Mucosa of stomach (tissue), 1 donor: Measurements from ENCODE around the gene PTS.

Experiments
- H3K27me3 ChIP-seq: one replicate; pipeline ENCODE4 v1.7.0; 2013; ENCODE audit warnings: mild to moderate bottlenecking, low read length; ENCODE audit not compliant: control insufficient read depth, insufficient read depth
- H3K36me3 ChIP-seq: one replicate; pipeline ENCODE4 v1.7.0; 2013; ENCODE audit warnings: low read length; ENCODE audit not compliant: control insufficient read depth, insufficient read depth
- H3K4me1 ChIP-seq: one replicate; pipeline ENCODE4 v1.7.0; 2013; ENCODE audit warnings: mild to moderate bottlenecking, low read length; ENCODE audit not compliant: control insufficient read depth, insufficient read depth
- H3K4me3 ChIP-seq: one replicate; pipeline ENCODE4 v1.7.0; 2013; ENCODE audit warnings: low read length
- H3K9ac ChIP-seq: one replicate; pipeline ENCODE4 v1.7.0; 2013; ENCODE audit warnings: mild to moderate bottlenecking, low read length, moderate library complexity
- H3K9me3 ChIP-seq: one replicate; pipeline ENCODE4 v1.7.0; 2013; ENCODE audit warnings: mild to moderate bottlenecking, low read length, moderate library complexity; ENCODE audit not compliant: control insufficient read depth
- donor health status: Pancreatic carcinoma.

The PTS gene

DNA sequence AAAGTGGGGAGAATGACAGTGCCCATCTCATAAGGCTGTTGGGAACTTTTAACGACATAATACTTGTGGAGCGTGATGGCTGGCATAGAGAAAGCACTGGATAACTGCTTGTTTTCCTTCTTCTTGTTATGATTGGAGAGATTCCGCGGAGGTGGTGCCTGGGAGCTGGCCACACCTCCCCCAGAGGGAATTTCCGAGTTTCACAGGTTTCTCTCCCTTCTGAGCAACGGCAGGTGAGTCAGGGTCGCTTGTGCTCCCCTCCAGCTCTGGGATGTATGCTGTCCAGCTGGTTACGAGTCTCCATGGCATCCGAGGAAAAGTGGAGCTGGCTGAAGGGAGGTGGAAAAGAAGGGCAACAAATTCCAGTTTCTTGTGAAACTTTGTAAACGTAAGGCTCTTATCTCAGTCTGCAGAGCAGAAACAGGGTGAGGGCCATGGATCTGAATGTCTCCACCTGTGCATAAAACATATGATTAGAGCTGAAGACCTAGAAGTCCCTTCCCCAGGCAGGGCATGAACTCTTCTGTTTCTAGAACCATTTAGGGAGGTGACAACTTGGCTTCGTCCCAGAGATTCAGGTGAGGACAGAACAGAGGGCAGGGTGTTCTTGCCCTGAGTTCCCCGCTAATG, 44.4 kb downstream of the PTS start:
- no peak overlapping the region for H3K9ac ChIP-seq
- no peaks in the 10 kb centered on the region for H3K27me3 ChIP-seq
- no peaks in the 10 kb centered on the region for H3K36me3 ChIP-seq
- H3K4me1 ChIP-seq, result peaks cover 6% of the 10 kb centered on the region
- H3K4me3 ChIP-seq, result no peak overlapping the region
- no peaks in the 10 kb centered on the region for H3K9me3 ChIP-seq

DNA sequence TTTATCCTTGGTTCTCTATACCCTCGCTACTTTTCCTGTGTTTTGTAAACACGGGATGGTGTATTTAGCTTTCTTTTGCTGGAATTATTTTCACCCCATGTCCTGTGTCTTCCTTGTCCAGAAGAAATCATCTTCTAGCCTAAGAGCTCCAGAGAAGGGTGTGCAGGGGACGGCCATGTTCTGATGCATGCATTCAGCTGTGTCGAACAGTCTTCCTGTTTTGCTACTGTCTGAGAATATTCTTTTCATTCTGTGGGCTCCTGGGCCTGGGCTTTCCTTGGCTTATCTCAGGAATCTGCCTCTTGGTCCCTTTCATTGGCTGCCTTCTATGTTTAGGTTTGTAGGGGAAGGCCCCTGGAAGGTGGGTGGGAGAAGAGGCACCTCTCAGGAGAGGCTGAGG, 45.0 kb downstream of the PTS start:
- no peaks in the 10 kb centered on the region for H3K27me3 ChIP-seq
- H3K9ac ChIP-seq, result no peak overlapping the region
- no peak overlapping the region for H3K4me3 ChIP-seq

DNA sequence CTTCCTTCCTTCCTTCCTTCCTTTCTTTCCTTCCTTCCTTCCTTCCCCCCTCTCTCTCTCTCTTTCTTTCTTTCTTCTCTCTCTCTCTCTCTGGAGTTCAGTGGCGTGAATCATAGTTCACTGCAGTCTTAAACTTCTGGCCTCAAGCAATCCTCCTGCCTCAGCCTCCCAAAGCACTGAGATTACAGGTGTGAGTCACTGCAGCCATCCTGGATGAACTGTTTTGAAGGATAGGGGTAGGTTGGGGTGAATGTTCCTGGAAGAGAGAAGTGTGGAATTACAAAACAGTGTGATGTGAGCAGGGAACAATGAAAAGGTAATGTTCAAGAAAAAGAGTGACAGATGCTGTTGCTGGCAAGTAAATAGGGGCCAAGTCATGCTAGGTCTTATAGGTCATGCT, 46.8 kb downstream of the PTS start:
- no peak overlapping the region for H3K9ac ChIP-seq

More for the DNA sequence above, 45.0 kb downstream of the PTS start:
- Histone ChIP-seq H3K36me3 (no peaks in the 10 kb centered on the region), H3K4me1 (peaks cover 6% of the 10 kb centered on the region), H3K9me3 (no peaks in the 10 kb centered on the region)

DNA sequence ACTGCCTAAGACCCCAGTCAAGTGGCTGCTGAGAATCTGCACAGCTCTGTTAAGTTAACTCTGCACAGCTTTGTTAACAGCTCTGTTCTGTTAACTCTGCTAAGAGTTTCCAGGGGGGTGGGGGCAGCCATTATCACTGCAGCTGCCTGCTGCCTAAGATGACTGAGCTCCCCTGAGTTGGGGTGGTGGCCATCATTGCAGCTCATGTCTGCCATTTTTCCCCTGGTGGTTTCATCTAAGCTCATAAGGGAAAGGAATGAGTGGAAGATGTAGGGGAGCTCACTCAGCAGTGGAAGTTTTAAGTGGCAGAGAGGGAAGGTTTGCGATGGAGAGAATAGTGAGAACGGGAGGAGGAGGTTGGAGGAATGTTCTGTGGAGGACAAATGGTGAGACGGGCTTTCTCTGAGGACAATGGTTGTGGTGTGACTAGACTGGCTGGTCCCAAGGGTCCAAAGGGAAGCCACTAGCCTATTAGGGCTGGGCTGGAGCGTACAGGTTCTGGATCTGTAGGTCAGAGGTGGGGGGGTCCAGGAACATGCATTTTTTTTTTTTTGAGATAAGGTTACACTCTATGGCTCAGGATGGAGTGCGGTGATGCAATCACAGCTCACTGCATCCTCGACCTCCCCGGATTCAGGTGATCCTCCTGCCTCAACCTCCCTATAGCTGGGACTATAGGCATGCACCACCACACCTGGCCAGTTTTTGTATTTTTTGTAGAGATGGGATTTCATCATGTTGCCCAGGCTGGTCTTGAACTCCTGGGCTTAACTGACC, 48.0 kb downstream of the PTS start:
- no peak overlapping the region for H3K9ac ChIP-seq
- no peaks in the 10 kb centered on the region for H3K27me3 ChIP-seq
- peaks cover 6% of the 10 kb centered on the region for H3K4me1 ChIP-seq
- H3K36me3 ChIP-seq, result no peaks in the 10 kb centered on the region
- no peaks in the 10 kb centered on the region for H3K9me3 ChIP-seq
- H3K4me3 ChIP-seq, result no peak overlapping the region

More for the DNA sequence above, 46.8 kb downstream of the PTS start:
- H3K36me3 ChIP-seq, result no peaks in the 10 kb centered on the region
- H3K27me3 ChIP-seq, result no peaks in the 10 kb centered on the region
- H3K9me3 ChIP-seq, result no peaks in the 10 kb centered on the region
- H3K4me1 ChIP-seq, result peaks cover 6% of the 10 kb centered on the region
- no peak overlapping the region for H3K4me3 ChIP-seq

DNA sequence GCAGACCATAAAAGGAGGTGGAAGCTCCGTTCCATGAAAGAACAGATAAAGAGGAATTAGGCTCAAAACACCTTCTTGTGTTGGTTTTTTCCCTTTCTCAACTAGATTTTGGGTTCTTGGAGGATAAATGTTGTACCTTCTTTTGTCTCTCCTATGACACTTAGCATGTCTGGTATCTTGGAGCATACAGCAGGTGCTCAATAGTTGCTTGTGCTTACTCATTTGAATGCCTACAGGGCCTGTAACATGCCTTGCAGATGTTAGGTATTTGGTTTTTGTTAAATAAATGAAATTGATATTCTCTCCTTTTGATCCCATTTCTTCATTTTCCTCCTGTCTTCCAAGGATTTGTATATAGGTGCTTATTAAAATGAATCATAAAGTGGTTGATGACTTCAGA, 50.8 kb downstream of the PTS start:
- H3K9me3 ChIP-seq, result no peaks in the 10 kb centered on the region
- H3K9ac ChIP-seq, result no peak overlapping the region
- H3K4me3 ChIP-seq, result no peak overlapping the region
- H3K4me1 ChIP-seq, result no peaks in the 10 kb centered on the region
- H3K27me3 ChIP-seq, result no peaks in the 10 kb centered on the region
- H3K36me3 ChIP-seq, result no peaks in the 10 kb centered on the region

DNA sequence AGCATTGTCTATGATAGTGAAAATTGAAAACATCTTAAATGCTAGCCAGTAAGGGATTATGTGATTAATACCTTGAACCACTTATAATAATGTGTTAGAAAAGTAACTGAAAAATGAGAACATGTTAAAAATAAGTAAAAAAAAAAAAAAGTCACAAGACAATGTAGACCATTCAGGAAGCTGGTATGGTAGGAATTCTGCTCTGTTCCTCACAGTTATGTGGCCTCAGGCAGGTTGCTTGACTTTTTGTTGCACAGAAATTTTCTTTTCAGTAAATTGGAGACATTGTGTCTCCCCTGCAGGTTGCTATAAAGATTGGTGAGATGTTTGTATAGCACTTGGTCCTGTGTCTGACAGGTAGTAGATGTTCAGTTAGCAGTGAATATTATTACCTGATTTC, 51.7 kb downstream of the PTS start:
- Histone ChIP-seq H3K36me3 (no peaks in the 10 kb centered on the region), H3K9ac (no peak overlapping the region), H3K9me3 (no peaks in the 10 kb centered on the region), H3K27me3 (no peaks in the 10 kb centered on the region), H3K4me1 (no peaks in the 10 kb centered on the region), H3K4me3 (no peak overlapping the region)

DNA sequence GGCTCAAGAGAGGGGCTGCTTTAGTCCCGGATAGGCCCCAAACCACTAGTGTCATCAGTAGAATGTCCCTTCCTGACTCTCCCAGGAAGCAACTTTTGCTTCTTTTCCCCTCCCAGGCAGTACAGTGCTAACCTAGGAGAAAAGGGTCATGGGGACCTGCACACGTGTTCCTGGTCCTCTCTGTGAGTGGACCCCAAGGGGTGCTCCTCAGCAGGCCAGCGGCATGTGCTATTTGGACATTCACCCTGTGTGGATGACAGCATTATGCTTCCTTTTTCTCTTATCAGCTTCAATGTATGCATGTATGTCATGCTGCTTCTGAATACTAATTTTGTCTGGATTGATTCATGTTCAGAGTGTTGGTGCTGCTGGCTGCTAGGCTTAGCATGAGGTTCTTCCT, 52.6 kb downstream of the PTS start:
- H3K4me3 ChIP-seq, result no peak overlapping the region
- H3K9ac ChIP-seq, result no peak overlapping the region
- no peaks in the 10 kb centered on the region for H3K27me3 ChIP-seq
- H3K9me3 ChIP-seq, result no peaks in the 10 kb centered on the region
- no peaks in the 10 kb centered on the region for H3K4me1 ChIP-seq
- H3K36me3 ChIP-seq, result no peaks in the 10 kb centered on the region

DNA sequence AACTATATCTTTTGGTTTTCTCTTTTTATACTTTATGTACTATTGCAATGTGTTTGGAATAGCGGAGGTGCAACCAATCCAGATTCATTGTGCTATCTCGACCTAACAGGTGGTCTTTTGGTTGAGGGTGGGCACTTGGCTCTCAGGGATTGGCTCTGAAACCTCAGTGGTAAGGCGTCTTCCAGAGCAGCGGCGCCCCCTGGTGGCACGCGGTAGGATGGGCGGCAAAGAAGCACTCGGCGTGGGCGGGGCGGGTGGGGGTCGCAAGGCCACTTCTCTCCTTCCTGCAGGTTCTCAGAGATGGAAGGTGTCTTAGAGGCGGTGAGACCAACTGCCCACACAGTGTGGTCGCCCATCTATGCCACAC, 53.7 kb downstream of the PTS start:
- peak overlapping the region; percentile 17 for H3K4me3 ChIP-seq
- no peaks in the 10 kb centered on the region for H3K9me3 ChIP-seq
- no peaks in the 10 kb centered on the region for H3K27me3 ChIP-seq
- no peaks in the 10 kb centered on the region for H3K4me1 ChIP-seq
- no peak overlapping the region for H3K9ac ChIP-seq
- H3K36me3 ChIP-seq, result no peaks in the 10 kb centered on the region

DNA sequence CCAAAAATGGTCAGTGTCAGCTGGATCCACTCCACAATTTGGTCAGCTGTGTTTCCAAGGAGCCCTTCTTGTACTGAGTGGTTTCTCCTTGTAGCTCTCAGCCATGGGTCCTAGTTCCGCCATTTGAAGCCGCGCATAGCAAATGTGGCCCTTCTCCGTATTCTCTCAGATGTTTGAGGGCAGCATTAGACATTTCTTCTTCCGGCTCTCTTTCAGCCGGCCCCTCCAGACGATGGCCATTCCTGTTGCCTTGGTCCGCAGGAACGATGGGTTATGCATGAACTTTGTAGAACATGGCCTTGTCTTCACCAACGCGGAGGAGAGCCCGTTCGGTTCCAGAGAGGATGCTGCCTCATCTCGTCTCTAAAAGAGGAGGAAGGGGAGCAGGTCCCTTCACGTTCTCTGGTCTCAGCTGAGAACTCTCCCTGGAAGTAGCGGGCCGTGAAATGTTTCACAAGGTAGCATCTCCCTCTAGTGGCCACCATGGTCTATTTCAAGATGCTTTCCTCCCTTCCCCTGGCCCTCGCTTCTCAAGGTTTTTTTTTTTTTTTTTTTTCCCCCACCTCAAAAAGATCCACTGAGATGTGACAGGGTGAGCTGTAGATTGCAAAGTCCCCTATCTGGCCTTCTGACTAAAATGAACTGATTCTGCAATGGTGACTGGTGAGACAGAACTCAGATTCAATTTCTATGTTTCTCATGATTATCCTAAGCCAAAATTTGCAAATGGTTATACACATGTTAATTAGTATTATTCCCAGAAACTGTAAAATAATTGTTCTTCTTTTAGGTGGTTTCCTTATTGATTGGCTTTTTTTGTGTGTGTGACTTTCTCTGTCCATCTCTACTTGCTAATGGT, 54.3 kb downstream of the PTS start:
- H3K4me1 ChIP-seq, result no peaks in the 10 kb centered on the region
- H3K36me3 ChIP-seq, result no peaks in the 10 kb centered on the region
- H3K9me3 ChIP-seq, result no peaks in the 10 kb centered on the region
- H3K27me3 ChIP-seq, result no peaks in the 10 kb centered on the region
- H3K4me3 ChIP-seq, result peak overlapping the region; percentile 17
- H3K9ac ChIP-seq, result no peak overlapping the region

DNA sequence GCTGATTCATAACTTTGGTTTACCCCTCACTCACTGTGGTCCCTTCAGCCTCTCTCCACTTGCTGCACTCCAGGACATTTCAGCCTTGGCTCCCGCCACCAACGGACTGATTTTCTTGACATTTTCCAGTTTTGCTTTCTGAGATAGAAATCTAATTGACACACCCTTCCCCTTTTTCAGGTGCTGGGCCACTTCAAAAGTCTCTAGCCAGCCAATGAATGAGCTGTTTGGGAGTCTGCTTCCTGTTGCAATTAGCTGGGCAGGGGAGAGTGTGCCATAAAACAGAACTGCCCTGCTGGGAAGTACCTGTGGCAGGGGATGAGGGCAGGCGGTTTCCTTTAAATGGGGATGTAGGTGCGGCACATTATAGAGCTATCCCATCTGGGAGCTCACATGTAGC, 55.5 kb downstream of the PTS start:
- H3K4me1 ChIP-seq, result peaks cover 11% of the 10 kb centered on the region
- H3K4me3 ChIP-seq, result no peak overlapping the region
- no peaks in the 10 kb centered on the region for H3K9me3 ChIP-seq
- no peaks in the 10 kb centered on the region for H3K36me3 ChIP-seq
- no peaks in the 10 kb centered on the region for H3K27me3 ChIP-seq
- H3K9ac ChIP-seq, result no peak overlapping the region
